GM18526 (cell line): ENCODE measurements around the gene DLX1.

ENCODE experiments used
- POLR2A ChIP-seq: IDR thresholded peaks from 3 replicates; pipeline ENCODE4 v1.6.1; 2011; ENCODE audit not compliant: insufficient read length; ENCODE audit errors: extremely low read depth

DLX1 gene

DNA sequence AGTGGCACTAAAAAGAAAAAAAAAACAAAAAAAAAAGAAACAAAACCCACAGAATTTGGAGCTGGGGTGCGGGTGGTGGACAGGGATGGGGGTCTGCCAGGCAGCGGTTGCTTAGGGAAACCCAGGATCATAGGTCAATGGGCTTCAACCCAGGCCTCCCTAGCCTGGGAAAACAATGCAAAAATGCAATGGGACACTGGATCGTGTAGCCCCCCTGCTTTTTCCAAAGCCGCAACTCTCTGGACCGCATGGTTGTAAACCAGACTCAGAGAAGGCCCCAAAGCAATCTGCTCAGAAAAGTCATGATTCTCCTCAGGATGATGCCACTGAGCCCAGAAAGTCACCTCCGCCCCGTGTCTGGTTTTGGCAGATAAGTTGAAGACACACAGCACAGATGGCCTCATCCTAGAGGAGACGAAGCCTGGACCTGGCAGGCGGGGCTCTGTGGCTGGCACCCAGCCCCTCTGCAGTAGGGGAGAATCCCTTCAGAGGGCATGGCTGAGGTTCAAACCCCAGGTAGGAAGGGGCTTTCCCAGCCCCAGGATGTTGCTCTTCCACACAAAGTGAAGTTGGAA, 12.3 kb downstream of the DLX1 start:
- no peak for TF ChIP-seq POLR2A

- no peak for TF ChIP-seq POLR2A
Measured at GRCh38 chr2:172098287-172098649, 13.0 kb downstream of the DLX1 start.

DNA sequence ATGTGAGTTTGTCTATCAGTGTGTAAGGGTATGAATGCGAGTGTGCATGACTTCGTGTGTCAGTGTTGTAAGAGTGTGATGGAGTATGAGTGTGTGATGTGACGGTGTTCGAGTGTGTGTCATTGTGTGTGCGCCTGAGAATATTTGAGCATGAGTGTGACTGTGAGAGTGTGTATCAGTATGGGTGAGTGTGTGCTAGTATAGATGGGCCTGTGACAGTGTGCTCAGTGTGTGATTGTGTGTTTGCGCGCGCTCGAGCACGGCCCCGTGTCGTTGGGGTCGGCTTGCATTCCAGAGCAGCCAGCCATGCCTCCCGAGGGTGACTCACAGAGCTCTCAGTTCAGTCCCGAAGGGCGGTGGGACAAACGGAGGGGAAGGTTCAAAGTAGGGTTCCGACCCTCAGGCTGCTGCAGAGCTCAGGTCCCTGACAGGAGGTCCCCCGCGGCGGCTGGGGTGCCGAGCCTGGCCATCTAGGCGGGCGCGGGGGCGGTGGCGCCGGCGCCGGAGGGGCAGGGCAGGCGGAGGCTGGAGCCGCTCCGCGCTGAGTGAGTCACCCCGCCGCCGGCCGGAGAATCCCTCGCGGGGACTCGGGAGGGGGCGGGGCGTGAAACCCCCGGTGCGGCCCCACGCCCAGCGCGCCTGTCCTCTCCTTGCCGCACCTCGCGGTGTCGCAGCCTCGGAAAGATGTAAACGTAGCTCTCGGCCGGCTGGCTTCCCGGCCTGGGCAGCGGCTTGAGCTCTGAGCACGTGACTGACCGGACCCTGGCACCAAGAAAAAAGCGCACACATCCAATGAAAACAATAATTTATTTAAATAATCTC, 13.6 kb downstream of the DLX1 start:
- TF ChIP-seq POLR2A = no peak

- no peak for TF ChIP-seq POLR2A
Measured at GRCh38 chr2:172099472-172100079, 14.3 kb downstream of the DLX1 start.

DNA sequence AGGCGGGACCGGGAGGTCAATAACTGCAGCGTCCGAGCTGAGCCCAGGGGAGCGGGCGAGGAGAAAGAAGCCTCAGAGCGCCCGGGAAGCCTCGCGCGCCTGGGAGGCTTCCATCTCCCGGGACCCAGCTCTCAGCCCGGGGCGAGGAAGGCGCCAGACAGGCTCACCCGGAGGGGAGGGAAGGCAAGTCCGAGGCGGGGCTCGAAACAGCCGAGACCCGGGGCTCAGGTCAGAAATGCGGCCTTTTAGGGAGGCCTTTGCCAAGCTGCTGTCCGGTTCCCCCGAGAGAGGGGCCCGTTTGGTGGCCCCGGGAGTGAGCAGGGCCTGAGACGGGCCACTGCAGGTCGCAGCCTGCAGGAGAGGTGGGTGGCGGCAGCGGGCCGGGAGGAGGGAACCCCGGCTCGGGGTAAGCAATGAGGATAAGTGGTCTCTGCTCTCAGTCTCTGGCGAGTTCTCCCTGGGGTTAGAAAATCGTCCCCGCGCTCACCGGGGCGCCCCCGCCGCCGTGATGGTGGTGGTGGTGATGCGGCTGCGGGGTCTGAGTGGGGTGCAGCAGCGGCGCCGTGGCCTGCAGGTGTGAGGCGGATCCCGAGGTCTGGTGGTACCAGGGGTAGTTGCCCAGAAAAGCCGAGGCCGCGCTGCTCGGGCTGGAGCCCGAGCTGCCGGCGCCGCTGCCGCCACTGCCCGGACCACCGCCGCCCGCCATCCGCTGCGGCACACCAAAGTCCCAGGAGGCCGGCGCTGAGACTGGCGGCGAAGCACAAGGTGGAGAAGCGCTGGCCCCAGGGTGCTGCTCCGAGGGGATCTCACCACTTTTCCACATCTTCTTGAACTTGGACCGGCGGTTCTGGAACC, 15.0 kb downstream of the DLX1 start:
- TF ChIP-seq POLR2A = no peak

DNA sequence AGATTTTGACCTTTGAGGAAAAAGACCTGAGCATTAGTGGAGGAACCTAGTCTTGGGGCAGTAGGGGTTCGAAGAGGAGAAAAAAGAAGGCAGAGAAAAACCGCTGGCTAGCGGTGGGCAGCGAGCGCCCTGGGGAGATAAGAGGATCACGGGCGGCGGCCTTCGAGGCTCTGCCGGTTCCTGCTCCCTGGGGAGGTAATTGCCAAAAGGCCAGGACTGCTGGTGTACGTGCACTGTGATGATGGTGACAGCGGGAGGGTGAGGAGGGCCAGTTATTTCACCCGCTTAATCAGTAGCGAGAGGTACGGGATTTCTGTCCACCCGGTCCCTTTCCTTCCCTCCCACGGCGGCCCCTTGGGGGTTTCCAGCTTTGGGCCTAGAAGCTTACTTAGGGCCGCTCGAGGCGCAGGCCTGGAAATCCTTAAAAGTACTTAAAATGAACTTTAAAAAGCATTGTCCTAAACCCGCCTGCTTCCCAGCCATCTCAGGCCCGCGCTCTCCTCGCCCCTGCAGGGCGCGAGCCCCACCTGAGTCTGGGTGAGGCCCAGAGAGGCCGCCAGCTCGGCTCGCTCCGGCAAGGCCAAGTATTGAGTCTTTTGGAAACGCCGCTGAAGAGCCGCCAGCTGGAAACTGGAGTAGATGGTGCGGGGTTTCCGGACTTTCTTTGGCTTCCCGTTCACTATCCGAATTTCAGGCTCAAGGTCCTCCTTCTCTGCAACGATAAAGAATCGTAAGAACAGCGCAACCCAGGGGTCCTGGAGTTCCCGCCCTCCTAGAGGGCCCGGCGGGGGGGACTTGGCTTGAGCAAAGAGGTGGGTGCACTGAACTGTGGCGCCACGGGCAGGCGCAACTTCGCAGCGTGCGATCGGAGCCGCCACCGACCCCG, 15.9 kb downstream of the DLX1 start:
- TF ChIP-seq POLR2A = no peak

GRCh38 chr2:172101821-172102390, 16.6 kb downstream of the DLX1 start:
- TF ChIP-seq POLR2A = no peak

GRCh38 chr2:172102391-172103359, 17.4 kb downstream of the DLX1 start, which contains the start of gene DLX2:
Gene DLX2, minus strand, starts transcription at chr2:172102900. Its CDS starts 362 bp downstream, at chr2:172102538.
- peak; percentile 35 for TF ChIP-seq POLR2A

- TF ChIP-seq POLR2A = no peak
Measured at GRCh38 chr2:172103471-172104272, 18.4 kb downstream of the DLX1 start.

DNA sequence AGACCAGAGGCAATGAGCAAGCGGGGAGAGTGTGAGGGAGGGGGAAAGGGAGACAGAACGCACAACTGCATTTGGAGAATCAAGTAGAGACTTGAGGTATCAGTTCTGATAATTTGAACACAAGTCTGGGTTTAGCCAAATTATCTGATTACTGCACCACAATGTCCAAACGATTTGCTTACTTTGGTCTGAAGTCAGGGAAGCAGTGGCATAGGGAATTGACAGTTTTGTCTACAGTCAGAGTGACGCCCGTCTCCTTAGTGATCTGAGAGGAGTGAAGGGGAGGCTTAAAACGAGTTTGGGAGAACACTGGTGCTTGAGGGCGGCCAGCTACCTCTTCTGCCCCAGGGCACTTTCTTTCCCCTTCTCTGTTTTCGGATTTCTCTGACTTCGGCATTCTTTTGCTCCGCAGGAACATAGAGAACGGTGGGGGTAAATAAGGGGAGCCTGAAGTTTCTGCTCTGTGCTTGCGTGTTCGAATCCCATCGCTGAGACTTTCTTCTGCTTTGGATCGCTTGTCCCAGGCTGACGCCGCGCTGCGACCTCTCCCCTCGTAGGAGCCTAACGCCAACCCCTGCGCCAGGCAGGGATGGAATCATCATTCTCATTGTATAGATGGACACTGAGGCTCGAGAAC, 20.3 kb downstream of the DLX1 start:
- no peak for TF ChIP-seq POLR2A

- no peak for TF ChIP-seq POLR2A
Measured at GRCh38 chr2:172106108-172106961, 21.0 kb downstream of the DLX1 start.
